ENCODE data around the gene RSL1D1.
A peak's percentile ranks its signal among the peaks of the same experiment; 100 is the strongest.
"Not testable (repeated sequence)": the region's sequence is repeated elsewhere in the genome, so short reads cannot be mapped to it uniquely, and the experiment has no call there.

Gene RSL1D1

GRCh38 chr16:11843861-11844260 lies 7.5 kb downstream of the RSL1D1 start:
- peak in 1 of 14 donors; percentile 54 for DNase-seq

- DNase-seq: no peak
Observed at GRCh38 chr16:11843206-11843605, 8.1 kb downstream of the RSL1D1 start.

- no peak for DNase-seq
Observed at GRCh38 chr16:11841026-11841425, 10.3 kb downstream of the RSL1D1 start.

GRCh38 chr16:11836650-11837244 lies 14.6 kb downstream of the RSL1D1 start:
- DNase-seq: no peak

GRCh38 chr16:11835891-11836649 lies 15.3 kb downstream of the RSL1D1 start:
- no peak for DNase-seq

GRCh38 chr16:11835309-11835708 lies 16.0 kb downstream of the RSL1D1 start:
- DNase-seq: no peak

GRCh38 chr16:11833951-11834695 lies 17.2 kb downstream of the RSL1D1 start:
- DNase-seq: no peak

- DNase-seq: no peak
Observed at GRCh38 chr16:11828696-11829095, 22.6 kb downstream of the RSL1D1 start.

GRCh38 chr16:11825520-11826165 lies 25.7 kb downstream of the RSL1D1 start:
- DNase-seq: not testable (repeated sequence)

GRCh38 chr16:11824362-11824761 lies 27.0 kb downstream of the RSL1D1 start:
- DNase-seq: no peak

GRCh38 chr16:11823645-11824044 lies 27.7 kb downstream of the RSL1D1 start:
- not testable (repeated sequence) for DNase-seq

- DNase-seq: no peak
Observed at GRCh38 chr16:11819798-11820197, 31.5 kb downstream of the RSL1D1 start.

GRCh38 chr16:11818970-11819369 lies 32.4 kb downstream of the RSL1D1 start:
- DNase-seq: not testable (repeated sequence)

GRCh38 chr16:11816123-11816522 lies 35.2 kb downstream of the RSL1D1 start:
- DNase-seq: no peak

GRCh38 chr16:11814800-11815199 lies 36.5 kb downstream of the RSL1D1 start:
- not testable (repeated sequence) for DNase-seq

- DNase-seq: no peak
Observed at GRCh38 chr16:11806721-11807120, 44.6 kb downstream of the RSL1D1 start.

GRCh38 chr16:11805556-11805955 lies 45.8 kb downstream of the RSL1D1 start:
- no peak for DNase-seq

- DNase-seq: no peak
Observed at GRCh38 chr16:11801481-11802021, 49.8 kb downstream of the RSL1D1 start.

GRCh38 chr16:11800382-11800718 lies 51.0 kb downstream of the RSL1D1 start:
- peak in 1 of 14 donors; percentile 11 for DNase-seq

GRCh38 chr16:11799509-11800381 lies 51.6 kb downstream of the RSL1D1 start:
- DNase-seq: no peak

- no peak for DNase-seq
Observed at GRCh38 chr16:11799017-11799381, 52.3 kb downstream of the RSL1D1 start.

- peak in 1 of 14 donors; percentile 34 for DNase-seq
Observed at GRCh38 chr16:11797957-11798299, 53.4 kb downstream of the RSL1D1 start.

Data from C1 segment of cervical spinal cord (tissue), 14 donors.